Fibroblast of pulmonary artery (primary cell): ENCODE results near the gene CCSER1.

Source experiments
- DNase-seq: peaks from one replicate; pipeline ENCODE4 v3.0.0-alpha.2; 2010; ENCODE audit warnings: low read depth
- H3K4me3 ChIP-seq: replicated peaks from 2 replicates; pipeline ENCODE4 v1.5.1; 2011; ENCODE audit warnings: low read depth, mild to moderate bottlenecking, control low read depth, low read length, moderate library complexity
- CTCF ChIP-seq: IDR thresholded peaks from 2 replicates; pipeline ENCODE4 v1.5.1; 2011; ENCODE audit warnings: mild to moderate bottlenecking, control low read depth, low read length, inconsistent platforms; ENCODE audit errors: missing control alignments

The CCSER1 gene

GRCh38 chr4:90185416-90185815 lies 58.2 kb downstream of the CCSER1 start:
- TF ChIP-seq CTCF, result no peak
- H3K4me3 ChIP-seq, result no peak overlapping the region
- no peak for DNase-seq

- no peak for DNase-seq
- no peak overlapping the region for H3K4me3 ChIP-seq
- no peak for TF ChIP-seq CTCF
Observed at GRCh38 chr4:90186229-90186628, 59.0 kb downstream of the CCSER1 start.

GRCh38 chr4:90187148-90187884 lies 60.1 kb downstream of the CCSER1 start:
- H3K4me3 ChIP-seq, result no peak overlapping the region
- DNase-seq, result no peak
- no peak for TF ChIP-seq CTCF

- TF ChIP-seq CTCF, result no peak
- no peak overlapping the region for H3K4me3 ChIP-seq
- DNase-seq, result no peak
Observed at GRCh38 chr4:90189178-90189577, 62.0 kb downstream of the CCSER1 start.

GRCh38 chr4:90189946-90190345 lies 62.8 kb downstream of the CCSER1 start:
- TF ChIP-seq CTCF, result no peak
- H3K4me3 ChIP-seq, result no peak overlapping the region
- DNase-seq, result no peak

- no peak for TF ChIP-seq CTCF
- no peak for DNase-seq
- H3K4me3 ChIP-seq, result no peak overlapping the region
Observed at GRCh38 chr4:90190525-90190924, 63.3 kb downstream of the CCSER1 start.
